Ovary (tissue), 9 donors: Measurements from ENCODE around the gene GAS2L2. TPM values are rescaled to one million over a fixed set of nuclear protein-coding genes. Genes with fewer than 3 reads are reported as not detected.
A peak's percentile ranks its signal among the peaks of the same experiment; 100 is the strongest.

Source experiments
- DNase-seq, 5 donors: peaks; one replicate each; pipeline ENCODE4 v3.0.0-alpha.2; 2019 to 2020
- H3K27ac ChIP-seq, 2 donors: fragments of 200-600 bp; one replicate each; pipeline versions ENCODE4 v1.5.1 to v1.8.0; 2019 to 2022
- H3K27me3 ChIP-seq: fragments of 200-600 bp; one replicate; pipeline ENCODE4 v1.8.0; 2022
- H3K36me3 ChIP-seq: fragments of 200-600 bp; sonication (generic); one replicate; pipeline ENCODE4 v1.5.1; 2019
- H3K4me1 ChIP-seq: one replicate; pipeline ENCODE4 v1.8.1; 2013; ENCODE audit warnings: mild to moderate bottlenecking, moderate library complexity; ENCODE audit not compliant: insufficient read depth
- H3K4me3 ChIP-seq: fragments of 200-600 bp; sonication (generic); one replicate; pipeline ENCODE4 v1.5.1; 2017
- H3K9me3 ChIP-seq, 2 donors: fragments of 200-600 bp in 1 of 2; sonication (generic) in 1 of 2; one replicate each; pipeline versions ENCODE4 v1.5.1 to v1.8.1; 2013 to 2019; ENCODE audit warnings: mild to moderate bottlenecking in 1 of 2, moderate library complexity in 1 of 2
- CTCF ChIP-seq, 3 donors: fragments of 450-650 bp in 2 of 3; fragments of 200-600 bp in 1 of 3; IDR thresholded peaks; one replicate each; pipeline versions ENCODE4 v1.5.1 to v1.8.0; 2016 to 2022; ENCODE audit warnings: antibody characterized with exemption in 3 of 3, mild to moderate bottlenecking in 1 of 3
- EP300 ChIP-seq: sonication (generic); formaldehyde crosslinking; IDR thresholded peaks from one replicate; pipeline ENCODE4 v1.6.1; 2017; ENCODE audit warnings: antibody characterized with exemption
- POLR2A ChIP-seq: fragments of 450-650 bp; IDR thresholded peaks from one replicate; pipeline ENCODE4 v1.6.1; 2017; ENCODE audit warnings: antibody characterized with exemption, mild to moderate bottlenecking, moderate library complexity
- WGBS, 3 donors: extraction: QIAGEN DNeasy Blood & Tissue Kit in 1 of 3; methylation state at CpG; one replicate each; pipeline versions ENCODE4 v1.1.5 to v1.1.7; 2013 to 2017; 5-methylcytosine and 5-hydroxymethylcytosine counted together
- intact Hi-C, 4 donors: fragments of 100-400 bp; cut with DNase I; formaldehyde crosslinking; loops; one replicate each; pipeline versions ENCODE4 v1.11.0 to v1.15.1; 2022 to 2023
- polyA plus RNA-seq, 2 donors: library from polyadenylated mRNA; stranded (reverse); fragments of 200-250 nt in 1 of 2; fragments of 350-450 nt in 1 of 2; fragmentation: Illumina TruSeq in 1 of 2; extraction: RNeasy Lipid Tissue Mini Kit (QIAGEN cat#74804) in 1 of 2; gene quantifications; one replicate each; pipeline ENCODE4 v1.2.3, GENCODE V29; 2013 to 2014
- total RNA-seq, 7 donors: library from RNA; depleted of rRNA in 2 of 7; stranded (reverse); fragments of >200 nt in 2 of 7; fragmentation: NEBNext Ultra II Directional in 3 of 7; extraction: Animal tissue kit (Norgen Biotek cat#: 25700) in 3 of 7; gene quantifications; one replicate each; pipeline versions ENCODE4 v1.1.0 to v1.2.4, GENCODE V29; 2016 to 2023
- donor health status: DM: no; HTN: no; CAD: no; lungs with moderate emphysema.
- donor health status: DM: no; HTN: no; CAD: no.
- donor health status: Bipolar disorder and iron deficiency.
- donor health status: DM: yes; HTN: yes; CAD: no.
- donor health status: DM: no; HTN: no; CAD: no.
- donor health status: DM: yes; HTN: yes; CAD: no.

The GAS2L2 gene
- total and polyA plus RNA-seq, 9 donors, result 0.02 to 9.0 (median 0.61) TPM; not detected in 3

GRCh38 chr17:35775583-35775982, 22.5 kb upstream of the GAS2L2 start:
- intact Hi-C loops, result no loop called here
- no peak for DNase-seq
- H3K36me3 ChIP-seq, result no peaks in the 10 kb centered on the region
- H3K27me3 ChIP-seq, result no peaks in the 10 kb centered on the region
- no peaks in the 10 kb centered on the region for H3K4me1 ChIP-seq
- TF ChIP-seq CTCF (IDR thresholded peaks at IDR 0.05), result no peak
- TF ChIP-seq EP300, result no peak
- no peak for TF ChIP-seq POLR2A
- H3K4me3 ChIP-seq, result no peak overlapping the region
- no peak overlapping the region for H3K27ac ChIP-seq
- H3K9me3 ChIP-seq, result no peaks in the 10 kb centered on the region
- WGBS, 3 donors, result 77 to 86% (median 81%) methylated on average over 6 of the region's 6 CpGs

- H3K27ac ChIP-seq, result no peak overlapping the region
- intact Hi-C loops, result no loop called here
- no peaks in the 10 kb centered on the region for H3K27me3 ChIP-seq
- DNase-seq, result no peak
- no peaks in the 10 kb centered on the region for H3K9me3 ChIP-seq
- WGBS, 3 donors, result 63 to 67% (median 64%) methylated on average over 5 of the region's 5 CpGs
- no peak for TF ChIP-seq EP300
- no peak for TF ChIP-seq POLR2A
- TF ChIP-seq CTCF (IDR thresholded peaks at IDR 0.05), result no peak
- no peak overlapping the region for H3K4me3 ChIP-seq
- H3K4me1 ChIP-seq, result no peaks in the 10 kb centered on the region
- no peaks in the 10 kb centered on the region for H3K36me3 ChIP-seq
Observed at GRCh38 chr17:35775039-35775438, 22.0 kb upstream of the GAS2L2 start.

DNA sequence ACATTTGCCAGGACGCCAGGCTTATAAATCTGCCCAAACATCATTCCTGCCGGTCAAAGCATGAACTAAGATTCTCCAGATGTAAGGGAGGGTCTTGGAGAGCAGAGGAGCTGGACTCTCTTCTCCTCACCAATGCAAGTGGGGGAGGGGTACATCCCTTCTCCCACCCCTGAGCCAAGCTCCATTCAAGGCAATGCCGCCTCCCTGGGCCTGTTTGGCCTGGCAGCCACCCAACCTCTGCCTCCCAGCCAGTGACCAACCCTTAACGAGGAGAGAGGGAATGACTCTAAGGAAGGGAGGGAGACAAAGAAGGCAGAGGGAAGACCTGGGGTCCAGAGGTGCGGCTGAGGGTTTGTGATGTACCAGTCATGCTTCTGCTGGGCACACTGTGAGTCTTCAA, 21.5 kb upstream of the GAS2L2 start:
- 40 to 49% (median 47%) methylated on average over 5 of the region's 5 CpGs for WGBS, 3 donors
- Histone ChIP-seq H3K4me3 (no peak overlapping the region), H3K4me1 (no peaks in the 10 kb centered on the region), H3K27ac (no peak overlapping the region), H3K9me3 (no peaks in the 10 kb centered on the region), H3K27me3 (no peaks in the 10 kb centered on the region), H3K36me3 (no peaks in the 10 kb centered on the region)
- DNase-seq, result peak in 1 of 5 donors; percentile 42
- intact Hi-C loops, result no loop called here
- TF ChIP-seq CTCF (IDR thresholded peaks at IDR 0.05) (no peak), POLR2A (no peak), EP300 (no peak)

DNA sequence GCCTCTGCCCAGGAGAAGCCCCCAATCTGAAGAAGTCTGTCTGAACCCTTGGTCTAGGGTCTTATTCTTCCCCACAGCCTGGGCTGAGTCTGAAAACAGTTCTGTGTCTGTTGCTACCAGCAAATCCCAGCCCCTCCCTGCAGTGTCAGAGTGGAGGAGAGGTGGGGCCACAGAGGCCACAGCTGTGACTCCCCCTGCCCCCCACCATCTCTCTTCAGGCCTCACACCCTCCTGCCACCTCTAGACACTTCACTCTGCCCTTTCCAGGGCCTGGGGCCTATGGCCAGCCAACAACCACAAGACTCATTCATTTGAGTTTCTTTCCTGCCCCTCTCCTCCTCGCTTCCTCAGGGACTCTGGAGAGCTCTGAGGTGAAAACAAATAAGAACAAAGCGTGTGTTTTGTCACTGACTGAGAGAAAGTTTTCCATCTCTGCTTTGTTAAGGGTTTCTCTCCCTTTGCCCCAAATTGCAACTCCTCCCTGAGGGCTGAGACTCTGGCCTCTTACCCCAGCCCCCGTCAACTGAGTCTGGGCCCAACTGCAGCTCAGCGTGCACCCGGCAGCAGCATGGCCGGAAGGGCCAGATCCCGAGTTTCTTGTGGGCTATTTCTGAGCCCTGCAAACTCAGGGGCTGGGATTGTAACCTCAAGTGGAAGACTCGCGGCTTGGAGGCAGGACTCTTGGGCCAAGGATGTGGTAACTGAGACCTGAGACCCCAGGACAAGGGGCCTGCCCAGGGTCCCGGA, 20.8 kb upstream of the GAS2L2 start:
- Histone ChIP-seq H3K27me3 (no peaks in the 10 kb centered on the region), H3K9me3 (no peaks in the 10 kb centered on the region), H3K4me3 (no peak overlapping the region), H3K27ac (no peak overlapping the region), H3K36me3 (no peaks in the 10 kb centered on the region), H3K4me1 (no peaks in the 10 kb centered on the region)
- no peak for DNase-seq
- 67 to 79% (median 72%) methylated on average over 10 of the region's 10 CpGs for WGBS, 3 donors
- intact Hi-C loops, result no loop called here
- TF ChIP-seq POLR2A (no peak), EP300 (no peak), CTCF (IDR thresholded peaks at IDR 0.05) (no peak)
